Activated CD8-positive, alpha-beta memory T cell treated with anti-CD3 and anti-CD28 coated beads, Interleukin-2, amount 10 ng/mL, durations not matched to agents 7 days and 5 days (primary cell): ENCODE data around the gene SMIM14. TPM values are rescaled to one million over a fixed set of nuclear protein-coding genes. Genes with fewer than 3 reads are reported as not detected.
"Not testable (repeated sequence)": the region's sequence is repeated elsewhere in the genome, so short reads cannot be mapped to it uniquely, and the experiment has no call there.

Source experiments
- ATAC-seq: fragments of 150-1000 bp; cut with Tn5 transposase; one replicate; pipeline ENCODE4 v1.10.0; 2021; ENCODE audit warnings: moderate library complexity
- CTCF ChIA-PET: fragments of 350-600 bp; sonication (Branson Sonifier 250); formaldehyde crosslinking; loops from one replicate; lab custom pipeline; 2021; ENCODE audit warnings: antibody characterized with exemption; lab: Charles Lee
- DNase-seq: peaks from one replicate; pipeline ENCODE4 v3.0.0-alpha.2; 2020
- H3K27ac Mint-ChIP-seq: one replicate; pipeline ENCODE4 v1.8.0; 2021; ENCODE audit warnings: mild to moderate bottlenecking, mixed read lengths
- H3K27me3 Mint-ChIP-seq: one replicate; pipeline ENCODE4 v1.8.0; 2021; ENCODE audit warnings: mixed read lengths
- H3K36me3 Mint-ChIP-seq: one replicate; pipeline ENCODE4 v1.8.0; 2021; ENCODE audit warnings: mild to moderate bottlenecking, mixed read lengths
- H3K4me1 Mint-ChIP-seq: one replicate; pipeline ENCODE4 v1.8.0; 2021; ENCODE audit warnings: mixed read lengths
- H3K4me3 Mint-ChIP-seq: one replicate; pipeline ENCODE4 v1.8.0; 2021; ENCODE audit warnings: mild to moderate bottlenecking, moderate library complexity, mixed read lengths
- H3K9me3 Mint-ChIP-seq: one replicate; pipeline ENCODE4 v1.8.0; 2022; ENCODE audit warnings: low read depth, mixed read lengths
- total RNA-seq, 2 experiments: library from RNA; stranded (reverse); gene quantifications; one replicate each; pipeline ENCODE4 v1.2.3, GENCODE V29; 2021

The SMIM14 gene
- total RNA-seq, 2 experiments from 2014 or later = 1.8 to 3.3 TPM

DNA sequence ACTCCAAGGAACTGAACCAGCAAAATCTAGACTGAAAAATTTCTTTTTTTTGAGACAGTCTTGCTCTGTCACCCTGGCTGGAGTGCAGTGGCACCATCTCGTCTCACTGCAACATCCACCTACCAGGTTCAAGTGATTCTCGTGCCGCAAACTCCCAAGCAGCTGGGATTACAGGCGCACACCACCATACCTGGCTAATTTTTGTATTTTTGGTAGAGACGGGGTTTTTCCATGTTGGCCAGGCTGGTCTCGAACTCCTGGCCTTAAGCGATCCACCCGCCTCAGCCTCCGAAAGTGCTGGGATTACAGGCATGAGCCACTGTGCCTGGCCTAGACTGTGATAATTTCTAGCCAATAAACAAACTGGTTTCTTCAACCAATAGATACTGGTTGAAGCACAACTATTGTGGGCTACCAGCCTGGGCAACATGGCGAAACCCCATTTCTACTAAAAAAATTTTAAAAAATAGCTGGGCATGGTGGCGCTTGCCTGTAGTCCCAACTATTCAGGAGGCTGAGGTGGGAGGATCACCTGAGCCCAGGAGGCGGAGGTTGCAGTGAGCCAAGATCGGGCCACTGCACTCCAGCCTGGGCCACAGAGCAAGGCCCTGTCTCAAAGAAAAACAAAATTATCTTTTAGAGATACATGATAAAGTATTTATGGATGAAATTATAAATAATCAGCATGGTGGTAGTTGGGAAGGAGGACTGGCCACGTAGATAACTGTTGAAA, 122.8 kb downstream of the SMIM14 start:
- H3K27ac Mint-ChIP-seq, H3K4me3 Mint-ChIP-seq, CTCF ChIA-PET, H3K4me1 Mint-ChIP-seq, H3K27me3 Mint-ChIP-seq, ATAC-seq, DNase-seq, H3K9me3 Mint-ChIP-seq: not testable (repeated sequence)
- H3K36me3 Mint-ChIP-seq = peaks cover 16% of the 10 kb centered on the region

DNA sequence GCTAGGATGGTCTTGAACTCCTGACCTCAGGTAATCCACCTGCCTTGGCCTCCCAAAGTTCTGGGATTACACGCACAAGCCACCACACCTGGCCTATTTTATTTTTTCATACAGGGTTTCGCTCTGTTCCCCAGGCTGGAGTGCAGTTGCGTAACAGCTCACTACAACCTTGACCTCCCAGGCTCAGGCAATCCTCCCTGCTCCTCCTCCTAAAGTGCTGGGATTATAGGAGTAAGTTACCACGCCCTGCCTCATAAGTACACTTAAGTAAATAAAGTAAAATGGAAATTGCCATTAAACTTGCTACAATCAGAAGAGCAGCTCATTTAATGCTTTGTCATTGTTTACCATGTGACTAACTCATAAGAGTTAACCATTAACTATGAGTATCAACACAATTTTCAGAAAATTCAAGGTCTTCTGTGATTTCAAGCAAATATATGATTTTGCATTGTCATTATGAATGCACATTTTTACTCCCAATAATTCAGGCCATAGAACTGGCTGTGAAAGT, 123.7 kb downstream of the SMIM14 start:
- CTCF ChIA-PET = no interaction called here
- no peak for ATAC-seq
- no peak overlapping the region for H3K27ac Mint-ChIP-seq

DNA sequence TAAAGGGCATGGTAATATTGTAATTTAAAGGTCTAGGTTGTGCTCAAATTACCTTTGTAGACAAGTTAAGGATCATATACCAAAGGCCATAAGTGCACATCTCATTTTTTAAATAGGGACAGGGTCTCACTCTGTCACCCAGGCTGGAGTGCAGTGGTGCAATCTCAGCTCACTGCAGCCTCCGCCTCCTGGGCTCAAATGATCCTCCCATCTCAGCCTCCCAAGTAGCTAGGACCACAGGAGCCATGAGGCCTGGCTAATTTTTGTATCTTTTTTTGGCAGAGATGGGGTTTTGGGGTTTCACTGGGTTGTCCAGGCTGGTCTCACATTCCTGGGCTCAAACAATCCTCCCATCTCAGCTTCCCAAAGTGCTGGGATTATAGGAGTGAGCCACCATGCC, 124.4 kb downstream of the SMIM14 start:
- H3K9me3 Mint-ChIP-seq, H3K4me1 Mint-ChIP-seq, H3K27me3 Mint-ChIP-seq, H3K4me3 Mint-ChIP-seq, DNase-seq, ATAC-seq, H3K27ac Mint-ChIP-seq, CTCF ChIA-PET: not testable (repeated sequence)
- peaks cover 19% of the 10 kb centered on the region for H3K36me3 Mint-ChIP-seq

More for the DNA sequence above, 123.7 kb downstream of the SMIM14 start:
- Mint-ChIP-seq H3K4me3 (no peak overlapping the region), H3K27me3 (no peaks in the 10 kb centered on the region), H3K4me1 (no peaks in the 10 kb centered on the region), H3K36me3 (peaks cover 16% of the 10 kb centered on the region), H3K9me3 (no peaks in the 10 kb centered on the region)
- no peak for DNase-seq

DNA sequence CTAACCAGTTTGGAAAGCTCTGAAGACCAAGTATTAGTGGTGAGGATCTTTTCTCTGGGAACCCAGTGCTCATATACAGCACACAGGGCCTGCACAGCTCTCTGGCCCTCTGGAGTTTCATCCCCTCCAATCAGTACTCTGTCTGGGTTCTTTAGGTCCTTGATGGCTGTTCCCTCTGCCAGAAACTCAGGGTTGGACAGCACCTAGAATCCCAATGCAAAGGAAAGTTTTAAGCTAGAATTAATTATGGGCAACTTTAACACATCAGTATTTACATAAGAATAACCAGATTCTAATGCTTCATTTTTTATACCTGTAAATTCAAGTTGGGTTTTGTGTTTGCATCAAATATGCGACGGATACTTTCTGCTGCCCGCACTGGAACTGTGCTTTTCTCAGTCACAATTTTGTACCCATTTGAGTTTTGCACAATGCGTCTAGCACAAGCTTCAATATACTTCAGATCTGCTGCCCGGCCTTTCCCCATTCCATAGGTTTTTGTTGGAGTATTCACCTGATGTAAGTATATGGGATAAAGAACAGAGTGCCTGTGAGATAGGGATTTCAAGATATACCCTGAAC, 128.2 kb downstream of the SMIM14 start:
- no peaks in the 10 kb centered on the region for H3K4me1 Mint-ChIP-seq
- no peak overlapping the region for H3K27ac Mint-ChIP-seq
- CTCF ChIA-PET = no interaction called here
- no peaks in the 10 kb centered on the region for H3K27me3 Mint-ChIP-seq
- peaks cover 18% of the 10 kb centered on the region for H3K36me3 Mint-ChIP-seq
- no peak overlapping the region for H3K4me3 Mint-ChIP-seq
- DNase-seq (peak; percentile 1), ATAC-seq (no peak)
- H3K9me3 Mint-ChIP-seq = no peaks in the 10 kb centered on the region

DNA sequence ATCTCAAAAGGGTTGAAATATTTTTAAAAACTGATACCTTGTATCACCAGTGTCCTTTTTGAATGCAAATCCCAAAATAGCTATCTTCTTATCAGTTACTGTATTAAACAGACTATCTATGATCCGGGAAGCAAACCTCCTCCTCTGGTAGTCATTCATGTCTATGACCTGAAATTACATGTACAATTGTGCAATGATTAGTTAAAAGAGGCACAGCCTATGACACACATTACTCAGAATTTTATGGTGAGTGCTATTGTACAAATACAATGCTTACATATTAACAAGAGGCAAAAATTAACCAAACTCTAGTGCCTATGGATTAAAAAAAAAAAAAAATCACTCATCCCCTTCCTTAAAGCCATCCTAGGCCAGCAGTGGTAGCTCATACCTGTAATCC, 133.1 kb downstream of the SMIM14 start:
- Mint-ChIP-seq H3K36me3 (peaks cover 24% of the 10 kb centered on the region), H3K4me1 (no peaks in the 10 kb centered on the region), H3K4me3 (no peak overlapping the region), H3K27me3 (no peaks in the 10 kb centered on the region), H3K27ac (no peak overlapping the region), H3K9me3 (no peaks in the 10 kb centered on the region)
- DNase-seq (no peak), ATAC-seq (no peak)
- CTCF ChIA-PET = interaction anchor here (1.1 kb wide), 1 partner anchor 551 kb away, joined by 3 read pairs; the partner anchor contains the start of gene N4BP2

DNA sequence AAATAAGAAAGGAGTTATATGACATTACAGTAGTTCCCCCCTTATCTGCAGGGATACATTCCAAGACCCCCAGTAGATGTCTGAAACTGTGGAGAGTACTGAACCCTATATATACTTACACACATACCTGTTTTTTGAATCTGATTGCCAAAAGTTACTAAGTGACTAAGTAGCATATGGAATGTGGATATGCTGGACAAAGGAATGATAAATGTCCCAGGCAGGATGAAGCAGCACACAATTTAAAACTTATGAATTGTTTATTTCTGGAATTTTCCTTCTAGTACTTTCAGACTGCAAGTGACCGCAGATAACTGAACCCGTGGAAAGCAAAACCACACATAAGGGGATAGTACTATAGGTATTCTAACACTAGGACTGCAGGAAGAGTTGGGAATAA, 134.1 kb downstream of the SMIM14 start:
- no peaks in the 10 kb centered on the region for H3K27me3 Mint-ChIP-seq
- no peak for DNase-seq
- H3K4me1 Mint-ChIP-seq = no peaks in the 10 kb centered on the region
- H3K9me3 Mint-ChIP-seq = no peaks in the 10 kb centered on the region
- peaks cover 24% of the 10 kb centered on the region for H3K36me3 Mint-ChIP-seq
- no peak overlapping the region for H3K27ac Mint-ChIP-seq
- CTCF ChIA-PET = no interaction called here
- no peak overlapping the region for H3K4me3 Mint-ChIP-seq
- no peak for ATAC-seq

DNA sequence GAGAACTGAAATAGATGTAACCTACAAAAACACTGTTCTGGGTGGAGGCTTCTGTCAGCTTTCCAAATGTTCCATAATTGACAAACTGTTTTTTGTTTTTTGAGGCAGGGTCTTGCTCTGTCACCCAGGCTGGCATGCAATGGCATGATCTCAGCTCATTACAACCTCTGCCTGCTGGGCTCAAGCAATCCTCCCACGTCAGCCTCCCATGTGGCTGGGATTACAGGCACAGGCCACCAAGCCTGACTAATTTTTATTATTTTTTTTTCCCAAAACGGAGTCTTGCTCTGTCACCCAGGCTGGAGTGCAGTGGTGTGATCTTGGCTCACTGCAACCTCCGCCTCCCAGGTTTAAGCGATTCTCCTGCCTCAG, 136.0 kb downstream of the SMIM14 start:
- H3K4me3 Mint-ChIP-seq, CTCF ChIA-PET, ATAC-seq, H3K27me3 Mint-ChIP-seq, H3K4me1 Mint-ChIP-seq, H3K27ac Mint-ChIP-seq, H3K9me3 Mint-ChIP-seq: not testable (repeated sequence)
- peaks cover 30% of the 10 kb centered on the region for H3K36me3 Mint-ChIP-seq
- peak; percentile 1 for DNase-seq

DNA sequence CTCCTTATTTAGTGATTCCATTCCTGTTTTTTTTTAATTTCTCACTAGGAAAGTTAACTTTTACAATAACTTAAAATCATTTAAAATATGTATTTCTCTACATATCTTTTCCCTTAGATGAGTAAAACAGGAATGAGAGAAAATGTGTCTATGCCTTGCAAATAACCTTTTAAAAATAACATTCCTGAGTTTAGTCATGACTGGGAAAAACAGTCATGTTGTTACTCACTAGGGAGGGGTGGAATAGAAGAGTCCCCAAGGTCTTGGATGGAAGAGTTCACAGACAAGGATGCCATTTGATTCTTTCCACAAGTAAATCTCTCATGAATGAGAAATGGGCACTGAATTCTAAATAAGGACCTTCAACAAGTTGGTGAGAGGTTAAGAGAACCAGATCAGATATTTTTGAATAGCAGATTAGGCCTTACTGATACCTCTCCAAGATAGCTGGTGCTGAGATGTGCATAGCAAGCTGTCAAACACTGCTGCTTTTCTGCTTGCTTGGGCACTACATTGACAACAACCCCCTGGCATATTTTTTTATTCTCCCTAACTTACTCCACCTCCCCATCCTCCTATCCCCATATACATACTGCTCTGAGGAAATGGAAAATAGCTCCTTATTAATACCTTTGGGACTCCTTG, 136.5 kb downstream of the SMIM14 start:
- DNase-seq (peak; percentile 8), ATAC-seq (no peak)
- Mint-ChIP-seq H3K4me1 (no peaks in the 10 kb centered on the region), H3K4me3 (no peak overlapping the region), H3K27me3 (no peaks in the 10 kb centered on the region), H3K9me3 (no peaks in the 10 kb centered on the region), H3K27ac (no peak overlapping the region), H3K36me3 (peaks cover 30% of the 10 kb centered on the region)
- CTCF ChIA-PET = no interaction called here

DNA sequence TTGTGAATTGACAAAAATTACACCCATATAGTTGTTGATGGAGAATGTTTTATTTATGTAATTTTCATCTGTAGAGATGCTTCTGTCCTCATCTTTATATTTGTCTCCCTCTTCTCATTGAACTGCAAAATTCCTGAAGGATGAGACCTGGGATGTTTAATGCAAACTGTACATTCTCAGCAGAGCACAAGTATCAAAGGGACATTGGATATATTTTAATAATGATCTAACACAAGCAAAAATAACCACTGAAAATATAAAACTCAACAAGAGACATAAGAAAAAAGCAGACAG, 140.0 kb downstream of the SMIM14 start:
- Mint-ChIP-seq H3K4me1 (no peaks in the 10 kb centered on the region), H3K27ac (no peak overlapping the region), H3K36me3 (peaks cover 18% of the 10 kb centered on the region), H3K9me3 (no peaks in the 10 kb centered on the region), H3K27me3 (no peaks in the 10 kb centered on the region), H3K4me3 (no peak overlapping the region)
- CTCF ChIA-PET = no interaction called here
- no peak for DNase-seq
- no peak for ATAC-seq

DNA sequence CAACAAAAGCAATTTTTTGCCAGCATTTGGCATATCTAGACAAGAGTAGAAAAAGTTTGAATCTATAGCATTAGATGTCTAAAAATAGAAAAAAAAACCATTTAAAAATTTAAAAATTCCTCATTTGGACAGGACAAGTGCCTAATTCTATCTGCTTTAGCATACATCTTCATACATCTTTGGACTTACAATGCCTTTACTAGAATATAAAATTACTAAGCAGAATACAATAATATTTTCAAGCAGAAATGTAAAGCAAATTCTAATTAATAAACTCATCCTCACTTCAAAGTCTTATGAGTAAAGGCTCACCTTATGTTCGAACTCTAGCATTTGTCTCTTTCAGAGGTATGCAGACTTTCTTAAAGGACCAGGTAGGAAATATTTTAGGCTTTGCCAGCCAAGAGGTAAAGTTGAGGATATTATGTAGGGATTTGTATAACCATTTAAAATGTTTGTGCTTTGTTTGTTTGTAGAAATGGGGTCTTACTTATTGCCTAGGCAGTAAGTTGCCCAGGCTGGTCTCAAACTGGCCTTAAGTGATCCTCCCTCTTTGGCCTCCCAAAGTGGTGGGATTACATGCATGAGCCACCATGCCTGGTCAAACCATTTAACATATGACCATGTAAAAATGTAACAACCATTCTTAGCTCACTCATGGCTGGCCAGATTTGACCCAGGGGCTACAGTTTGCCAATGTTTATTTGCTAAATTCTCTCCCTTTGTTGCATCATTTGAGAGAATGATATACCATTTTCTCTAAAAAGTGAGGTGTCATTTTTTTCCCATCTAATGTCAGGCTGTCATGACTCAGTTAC, 140.5 kb downstream of the SMIM14 start:
- H3K4me1 Mint-ChIP-seq = no peaks in the 10 kb centered on the region
- H3K27me3 Mint-ChIP-seq = no peaks in the 10 kb centered on the region
- H3K36me3 Mint-ChIP-seq = peaks cover 13% of the 10 kb centered on the region

More for the DNA sequence above, 140.5 kb downstream of the SMIM14 start:
- Mint-ChIP-seq H3K9me3 (no peaks in the 10 kb centered on the region), H3K4me3 (no peak overlapping the region), H3K27ac (no peak overlapping the region)
- CTCF ChIA-PET = no interaction called here
- ATAC-seq (no peak), DNase-seq (peak; percentile 29)

Other genes starting within 250 kb of the SMIM14 start
- gene KLB, start 231.9 kb downstream of the SMIM14 start, total RNA-seq = not detected
- 100 to 1,000 TPM; 713 to 900 TPM for gene RPL9, start 179.9 kb downstream of the SMIM14 start, total RNA-seq
- 10 to 100 TPM; 14.5 to 16.6 TPM for gene LIAS, start 179.8 kb downstream of the SMIM14 start, total RNA-seq
- 10 to 100 TPM; 11.9 to 20.2 TPM for gene UGDH, start 111.4 kb downstream of the SMIM14 start, total RNA-seq
- gene UBE2K, start 59.3 kb upstream of the SMIM14 start, total RNA-seq = 10 to 100 TPM; 75.4 to 90.4 TPM